ENCODE results near the gene CMIP. TPM values are rescaled to one million over a fixed set of nuclear protein-coding genes. Genes with fewer than 3 reads are reported as not detected.

The CMIP gene
- total RNA-seq, 2 experiments from 2014 or later, result 35.0 to 36.6 TPM

DNA sequence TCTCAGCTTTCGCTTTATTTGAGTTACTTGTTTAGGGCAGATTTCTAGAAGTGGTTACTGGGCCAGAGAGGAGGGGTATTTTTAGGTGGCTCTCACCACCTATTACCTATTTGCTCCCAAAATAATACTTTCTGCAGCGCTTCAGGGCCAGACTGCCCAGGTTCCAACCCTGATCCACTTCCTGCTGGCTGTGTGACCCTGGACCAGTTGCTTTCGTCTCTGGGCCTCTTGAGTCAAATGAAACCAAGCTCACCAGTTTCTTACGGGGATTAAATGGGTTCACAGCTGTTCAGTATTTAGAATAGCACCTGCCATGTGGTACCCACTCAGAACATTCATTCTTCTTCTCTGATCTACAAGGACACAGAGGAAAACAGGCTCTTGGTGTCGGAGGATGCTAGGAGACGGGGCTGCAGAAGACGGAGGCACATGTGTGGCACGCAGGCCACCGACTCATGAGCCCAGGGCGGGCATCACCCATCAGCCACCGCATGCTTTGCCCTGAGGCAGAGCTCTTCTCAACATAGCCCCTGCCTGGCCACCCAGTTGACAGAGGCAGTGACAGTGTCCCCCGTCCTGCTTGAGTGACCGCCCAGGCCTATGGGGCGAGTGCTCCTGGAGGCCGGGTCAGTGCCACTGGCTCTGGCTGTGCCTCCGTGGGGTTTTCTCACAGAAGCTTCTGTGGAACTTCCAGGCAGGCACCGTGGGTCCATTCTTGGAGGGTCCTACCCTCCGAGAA, 185.5 kb downstream of the CMIP start:
- intact Hi-C loops (cut with micrococcal nuclease), result loop anchor here (5.0 to 10.0 kb wide), 2 partner anchors 183 to 245 kb away; no protein-coding TSS in a partner anchor
- ChIA-PET POLR2A (interaction anchor here (0.7 kb wide), 1 partner anchor 66 kb away, joined by 3 read pairs; no protein-coding TSS in a partner anchor), CTCF (interaction anchor here (0.8 kb wide), 1 partner anchor 626 kb away, joined by 3 read pairs; no protein-coding TSS in a partner anchor)
- H3K4me1 Mint-ChIP-seq (ENCODE audit: low read depth), result peaks cover 54% of the 10 kb centered on the region
- no peak overlapping the region for H3K27ac Mint-ChIP-seq
- H3K27me3 Mint-ChIP-seq, result no peaks in the 10 kb centered on the region
- no peaks in the 10 kb centered on the region for H3K36me3 Mint-ChIP-seq
- no peaks in the 10 kb centered on the region for H3K9me3 Mint-ChIP-seq
- H3K4me3 Mint-ChIP-seq, result no peak overlapping the region
- no peak for DNase-seq

GRCh38 chr16:81630635-81631031, 186.0 kb downstream of the CMIP start:
- H3K9me3 Mint-ChIP-seq, result no peaks in the 10 kb centered on the region
- intact Hi-C loops (cut with micrococcal nuclease), result loop anchor here (5.0 kb wide), 1 partner anchor 183 kb away; no protein-coding TSS in a partner anchor
- H3K4me1 Mint-ChIP-seq (ENCODE audit: low read depth), result peaks cover 49% of the 10 kb centered on the region
- H3K27ac Mint-ChIP-seq, result peak overlapping the region; percentile 61
- no peak for DNase-seq
- ChIA-PET POLR2A (interaction anchor here (0.7 kb wide), 1 partner anchor 66 kb away, joined by 3 read pairs; no protein-coding TSS in a partner anchor), CTCF (interaction anchor here (0.8 kb wide), 1 partner anchor 626 kb away, joined by 3 read pairs; no protein-coding TSS in a partner anchor)
- no peaks in the 10 kb centered on the region for H3K36me3 Mint-ChIP-seq
- H3K4me3 Mint-ChIP-seq, result no peak overlapping the region
- H3K27me3 Mint-ChIP-seq, result no peaks in the 10 kb centered on the region

- H3K4me1 Mint-ChIP-seq (ENCODE audit: low read depth), result peaks cover 49% of the 10 kb centered on the region
- POLR2A ChIA-PET, result no interaction called here
- no peaks in the 10 kb centered on the region for H3K36me3 Mint-ChIP-seq
- CTCF ChIA-PET, result interaction anchor here (1.1 to 1.8 kb wide), 2 partner anchors 16 to 208 kb away, joined by 3 to 4 read pairs; no protein-coding TSS in a partner anchor
- H3K9me3 Mint-ChIP-seq, result no peaks in the 10 kb centered on the region
- H3K4me3 Mint-ChIP-seq, result peak overlapping the region; percentile 52
- intact Hi-C loops (cut with micrococcal nuclease), result loop anchor here (1.0 to 5.0 kb wide), 3 partner anchors 84 to 318 kb away; partner anchors contain the start of gene GAN
- H3K27me3 Mint-ChIP-seq, result no peaks in the 10 kb centered on the region
- peak; percentile 92 for DNase-seq
- peak overlapping the region; percentile 94 for H3K27ac Mint-ChIP-seq
These were observed 188.0 kb downstream of the CMIP start for GRCh38 chr16:81632392-81633146.

DNA sequence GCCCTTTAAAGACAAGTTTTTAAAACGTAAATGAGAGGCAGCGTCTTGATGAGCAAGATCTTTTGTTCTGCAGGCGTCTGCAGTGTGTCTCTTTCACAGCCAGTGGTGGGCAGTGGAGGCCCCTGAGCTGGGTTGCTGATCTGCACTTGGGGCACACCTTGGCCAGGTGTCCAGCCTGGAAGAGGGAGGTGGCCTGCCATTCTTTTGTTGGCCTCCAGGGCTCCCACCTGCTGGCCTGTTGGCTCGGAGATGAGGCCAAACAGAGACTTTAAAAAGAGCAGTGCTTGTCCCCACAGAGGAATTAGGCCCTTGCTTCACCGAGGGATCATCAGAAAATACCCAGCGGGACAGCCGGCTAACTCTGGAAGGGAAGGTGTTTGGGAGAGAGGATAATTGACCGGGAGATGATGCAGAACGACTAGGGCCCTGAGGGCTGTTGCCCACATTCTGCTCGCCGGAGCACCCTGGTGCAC, 188.6 kb downstream of the CMIP start:
- ChIA-PET POLR2A (no interaction called here), CTCF (interaction anchor here (1.1 to 1.8 kb wide), 3 partner anchors 16 to 208 kb away, joined by 3 to 6 read pairs (median 4); no protein-coding TSS in a partner anchor)
- peaks cover 49% of the 10 kb centered on the region for H3K4me1 Mint-ChIP-seq (ENCODE audit: low read depth)
- no peak for DNase-seq
- peak overlapping the region; percentile 52 for H3K4me3 Mint-ChIP-seq
- H3K9me3 Mint-ChIP-seq, result no peaks in the 10 kb centered on the region
- no peaks in the 10 kb centered on the region for H3K27me3 Mint-ChIP-seq
- peak overlapping the region; percentile 94 for H3K27ac Mint-ChIP-seq
- no peaks in the 10 kb centered on the region for H3K36me3 Mint-ChIP-seq
- intact Hi-C loops (cut with micrococcal nuclease), result loop anchor here (2.0 to 5.0 kb wide), 2 partner anchors 186 to 318 kb away; partner anchors contain the start of gene GAN

DNA sequence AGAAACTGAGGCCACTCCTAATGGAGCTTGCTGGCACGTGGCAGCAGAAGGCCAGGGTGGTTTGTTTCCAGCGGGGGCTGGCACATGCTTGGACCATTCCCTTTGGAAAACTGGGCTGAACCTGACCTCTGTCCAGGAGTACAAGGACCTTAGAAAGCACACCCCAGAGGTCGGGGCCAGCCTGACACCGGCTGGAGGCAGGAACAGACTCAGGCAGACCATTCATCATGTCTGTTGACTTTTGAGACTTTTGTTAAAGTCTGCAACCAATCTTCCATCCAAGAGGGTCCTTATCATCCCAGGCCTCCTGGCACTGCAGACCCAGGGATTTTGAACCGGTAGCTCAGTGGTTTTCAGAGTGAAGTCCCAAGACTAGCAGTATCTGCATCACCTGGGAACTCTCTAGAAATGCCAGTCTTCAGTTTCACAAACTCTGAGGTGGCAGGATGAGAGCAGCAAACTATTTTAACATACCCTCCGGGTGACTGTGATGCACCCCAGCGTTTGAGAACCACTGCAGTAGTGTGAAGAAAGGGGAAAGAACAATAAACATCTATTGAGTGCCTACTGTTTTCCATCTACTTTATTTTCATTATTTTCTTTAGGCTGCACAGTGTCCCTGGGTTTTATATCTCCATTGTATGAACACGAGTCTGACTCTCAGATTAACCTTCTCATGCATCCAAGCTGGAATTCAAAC, 189.2 kb downstream of the CMIP start:
- Mint-ChIP-seq H3K9me3 (no peaks in the 10 kb centered on the region), H3K4me3 (peak overlapping the region; percentile 52), H3K27ac (peak overlapping the region; percentile 94), H3K27me3 (no peaks in the 10 kb centered on the region), H3K4me1 (ENCODE audit: low read depth) (peaks cover 49% of the 10 kb centered on the region), H3K36me3 (no peaks in the 10 kb centered on the region)
- POLR2A ChIA-PET, result no interaction called here
- CTCF ChIA-PET, result interaction anchor here (0.7 to 1.8 kb wide), 4 partner anchors 17 to 209 kb away, joined by 3 to 6 read pairs (median 4); no protein-coding TSS in a partner anchor
- intact Hi-C loops (cut with micrococcal nuclease), result loop anchor here (2.0 to 5.0 kb wide), 2 partner anchors 187 to 319 kb away; partner anchors contain the start of gene GAN
- DNase-seq, result peak; percentile 45

DNA sequence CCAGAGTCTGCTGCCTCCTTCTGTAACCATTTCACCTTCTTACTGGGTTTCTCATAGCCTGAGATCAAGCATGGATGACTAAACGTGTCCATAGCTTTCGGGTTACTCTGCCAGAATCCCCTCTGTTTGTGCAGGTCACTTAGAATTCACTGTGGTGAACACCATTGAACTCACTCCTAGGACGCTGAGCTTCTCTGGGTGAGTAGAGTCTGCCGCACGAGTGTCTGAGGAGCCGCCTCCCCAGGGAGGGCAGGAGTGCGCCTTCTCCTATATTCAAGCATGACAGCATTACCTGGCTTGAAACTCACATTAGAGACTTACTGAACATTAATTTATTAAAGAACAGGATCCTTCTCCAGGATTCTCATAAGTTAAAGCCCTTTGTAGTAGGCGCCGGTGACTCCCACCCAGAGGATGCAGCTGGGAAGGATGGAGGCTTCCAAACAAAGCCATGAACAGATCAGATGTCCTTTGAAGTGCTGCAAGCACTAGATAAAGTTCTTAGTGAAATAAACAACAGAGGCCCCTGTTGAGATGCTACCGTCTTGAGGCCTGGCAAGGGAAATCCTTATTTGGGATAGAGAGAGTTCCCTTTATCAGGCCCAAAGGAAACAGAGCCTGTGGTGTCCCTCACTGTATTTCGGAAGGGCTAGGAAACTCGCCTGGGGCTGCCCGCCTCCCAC, 189.9 kb downstream of the CMIP start:
- peak; percentile 15 for DNase-seq
- Mint-ChIP-seq H3K9me3 (no peaks in the 10 kb centered on the region), H3K4me3 (no peak overlapping the region), H3K27ac (peak overlapping the region; percentile 94), H3K36me3 (no peaks in the 10 kb centered on the region), H3K27me3 (no peaks in the 10 kb centered on the region), H3K4me1 (ENCODE audit: low read depth) (peaks cover 47% of the 10 kb centered on the region)
- intact Hi-C loops (cut with micrococcal nuclease), result loop anchor here (5.0 kb wide), 1 partner anchor 187 kb away; no protein-coding TSS in a partner anchor
- ChIA-PET POLR2A (no interaction called here), CTCF (interaction anchor here (1.8 kb wide), 2 partner anchors 18 to 63 kb away, joined by 4 to 6 read pairs; no protein-coding TSS in a partner anchor)

GRCh38 chr16:81635063-81635937, 190.7 kb downstream of the CMIP start:
- ChIA-PET CTCF (interaction anchor here (1.8 kb wide), 1 partner anchor 62 kb away, joined by 6 read pairs; no protein-coding TSS in a partner anchor), POLR2A (no interaction called here)
- Mint-ChIP-seq H3K9me3 (no peaks in the 10 kb centered on the region), H3K36me3 (no peaks in the 10 kb centered on the region), H3K4me1 (ENCODE audit: low read depth) (peaks cover 43% of the 10 kb centered on the region), H3K27ac (no peak overlapping the region), H3K4me3 (no peak overlapping the region), H3K27me3 (no peaks in the 10 kb centered on the region)
- intact Hi-C loops (cut with micrococcal nuclease), result no loop called here
- DNase-seq, result no peak

- no peak for DNase-seq
- ChIA-PET POLR2A (interaction anchor here (0.6 kb wide), 1 partner anchor 679 kb away, joined by 3 read pairs; no protein-coding TSS in a partner anchor), CTCF (interaction anchor here (1.4 kb wide), 1 partner anchor 61 kb away, joined by 4 read pairs; no protein-coding TSS in a partner anchor)
- Mint-ChIP-seq H3K4me3 (no peak overlapping the region), H3K36me3 (no peaks in the 10 kb centered on the region), H3K9me3 (no peaks in the 10 kb centered on the region), H3K27me3 (no peaks in the 10 kb centered on the region), H3K4me1 (ENCODE audit: low read depth) (peaks cover 34% of the 10 kb centered on the region), H3K27ac (no peak overlapping the region)
- intact Hi-C loops (cut with micrococcal nuclease), result no loop called here
These were observed 191.8 kb downstream of the CMIP start for GRCh38 chr16:81636298-81636993.

- Mint-ChIP-seq H3K36me3 (no peaks in the 10 kb centered on the region), H3K4me1 (ENCODE audit: low read depth) (peaks cover 32% of the 10 kb centered on the region), H3K27me3 (no peaks in the 10 kb centered on the region), H3K27ac (no peak overlapping the region), H3K9me3 (no peaks in the 10 kb centered on the region), H3K4me3 (no peak overlapping the region)
- DNase-seq, result no peak
- intact Hi-C loops (cut with micrococcal nuclease), result no loop called here
- CTCF ChIA-PET, result interaction anchor here (1.4 kb wide), 1 partner anchor 60 kb away, joined by 4 read pairs; no protein-coding TSS in a partner anchor
- POLR2A ChIA-PET, result no interaction called here
These were observed 193.0 kb downstream of the CMIP start for GRCh38 chr16:81637336-81638235.
